Fibroblast of lung (primary cell): ENCODE measurements around the gene GABRB3. TPM values are rescaled to one million over a fixed set of nuclear protein-coding genes. Genes with fewer than 3 reads are reported as not detected.

Experiments used
- DNase-seq, 2 donors: peaks; one replicate each; pipeline versions ENCODE4 v3.0.0 to v3.0.0-alpha.2; 2010; ENCODE audit warnings: low read depth in 2 of 2
- H2AFZ ChIP-seq: 2 replicates; pipeline ENCODE4 v1.5.1; 2012; ENCODE audit warnings: low read length, control low read depth, inconsistent platforms
- H3K27ac ChIP-seq: 2 replicates; pipeline ENCODE4 v1.5.1; 2011; ENCODE audit warnings: low read length, control low read depth; ENCODE audit not compliant: insufficient read depth
- H3K27me3 ChIP-seq: 2 replicates; pipeline ENCODE4 v1.5.1; 2011; ENCODE audit warnings: mild to moderate bottlenecking, low read length; ENCODE audit not compliant: control insufficient read depth, insufficient read depth
- H3K36me3 ChIP-seq: 2 replicates; pipeline ENCODE4 v1.5.1; 2011; ENCODE audit warnings: low read length; ENCODE audit not compliant: control insufficient read depth, insufficient read depth
- H3K4me1 ChIP-seq: 2 replicates; pipeline ENCODE4 v1.5.1; 2011; ENCODE audit warnings: low read length; ENCODE audit not compliant: control insufficient read depth, insufficient read depth; ENCODE audit errors: extremely low read depth
- H3K4me2 ChIP-seq: 2 replicates; pipeline ENCODE4 v1.5.1; 2011; ENCODE audit warnings: low read length, control low read depth; ENCODE audit not compliant: insufficient read depth; ENCODE audit errors: extremely low read depth
- H3K4me3 ChIP-seq, 4 experiments: fragments of 200-600 bp in 1 of 4; sonication (generic) in 1 of 4; replicated peaks in 1 of 4; 2 replicates each; pipeline ENCODE4 v1.5.1; 2011 to 2016; ENCODE audit warnings: low read length in 4 of 4, low read depth in 3 of 4, mild to moderate bottlenecking in 3 of 4, control low read depth in 2 of 4, inconsistent platforms in 1 of 4, mixed read lengths in 1 of 4; ENCODE audit not compliant: insufficient read depth in 1 of 4; ENCODE audit errors: control extremely low read depth in 1 of 4
- H3K79me2 ChIP-seq: 2 replicates; pipeline ENCODE4 v1.5.1; 2012; ENCODE audit warnings: mild to moderate bottlenecking, low read length, inconsistent platforms; ENCODE audit not compliant: control insufficient read depth, insufficient read depth
- H3K9ac ChIP-seq: 2 replicates; pipeline ENCODE4 v1.5.1; 2011; ENCODE audit warnings: mild to moderate bottlenecking, low read length, control low read depth; ENCODE audit not compliant: insufficient read depth
- H3K9me3 ChIP-seq: 2 replicates; pipeline ENCODE4 v1.5.1; 2012; ENCODE audit warnings: low read depth, low read length; ENCODE audit not compliant: control insufficient read depth, insufficient read depth
- H4K20me1 ChIP-seq: 2 replicates; pipeline ENCODE4 v1.5.1; 2011; ENCODE audit warnings: low read length; ENCODE audit not compliant: control insufficient read depth, insufficient read depth; ENCODE audit errors: extremely low read depth
- CTCF ChIP-seq, 2 donors: IDR thresholded peaks in 1 of 2; conservative IDR thresholded peaks in 1 of 2; 1 replicate in 1 of 2; 2 replicates in 1 of 2; pipeline ENCODE4 v1.5.1; 2011 to 2012; ENCODE audit warnings: low read length in 2 of 2, control low read depth in 1 of 2, inconsistent platforms in 1 of 2, low read depth in 1 of 2, mild to moderate bottlenecking in 1 of 2
- EZH2 ChIP-seq: IDR thresholded peaks from 2 replicates; pipeline ENCODE4 v1.5.1; 2012; ENCODE audit warnings: low read length, control low read depth, mild to moderate bottlenecking; ENCODE audit errors: missing control alignments
- polyA plus RNA-seq, 2 donors: library from polyadenylated mRNA; depleted of rRNA in 1 of 2; stranded (reverse) in 1 of 2; unstranded in 1 of 2; fragments of >200 nt; gene quantifications; 2 replicates each; pipeline ENCODE4 v1.2.1, GENCODE V29; 2011 to 2012; ENCODE audit warnings: missing spikeins in 1 of 2
- total RNA-seq: library from RNA; depleted of rRNA; stranded (reverse); fragments of >200 nt; gene quantifications from 2 replicates; pipeline ENCODE4 v1.2.1, GENCODE V29; 2014

Gene GABRB3
- total and polyA plus RNA-seq, 2 donors (not counting 1 experiment from before 2014, with no cell fraction given) = 1.1 to 1.5 TPM

- no peaks in the 10 kb centered on the region for H3K4me1 ChIP-seq
- no peak overlapping the region for H3K9ac ChIP-seq
- H3K36me3 ChIP-seq = no peaks in the 10 kb centered on the region
- H3K4me2 ChIP-seq = no peak overlapping the region
- H3K27ac ChIP-seq = no peak overlapping the region
- H3K4me3 ChIP-seq = no peak overlapping the region
- H3K79me2 ChIP-seq = no peaks in the 10 kb centered on the region
- no peaks in the 10 kb centered on the region for H4K20me1 ChIP-seq
- H3K27me3 ChIP-seq = no peaks in the 10 kb centered on the region
- H3K9me3 ChIP-seq = no peaks in the 10 kb centered on the region
- no peak for DNase-seq
- H2AFZ ChIP-seq = no peak overlapping the region
- TF ChIP-seq CTCF (conservative IDR thresholded peaks at IDR 0.05 in 1 of 2, IDR thresholded peaks at IDR 0.05 in 1 of 2; ENCODE audit: low read depth in 1 of 2, low read length in 2 of 2) (no peak), EZH2 (no peak)
Measured at GRCh38 chr15:26682598-26683164, 90.2 kb downstream of the GABRB3 start.

DNA sequence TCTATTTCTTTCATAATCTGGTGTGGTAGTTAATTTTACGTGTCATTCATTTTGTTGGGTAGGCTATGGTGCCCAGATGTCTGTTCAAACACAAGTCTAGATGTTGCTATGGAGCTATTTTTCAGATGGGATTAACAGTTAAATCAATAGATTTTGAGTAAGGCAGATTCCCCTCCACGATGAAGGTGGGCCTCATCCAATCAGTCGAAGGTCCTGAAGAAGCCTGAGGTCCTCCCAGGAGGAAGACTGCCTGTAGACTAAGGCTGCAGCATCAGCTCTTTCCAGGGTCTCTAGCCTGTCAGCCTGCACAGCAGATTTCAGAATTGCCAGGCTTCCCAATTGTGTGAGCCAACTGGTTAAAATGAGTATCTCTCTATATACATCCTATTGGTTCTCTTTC lies 92.9 kb downstream of the GABRB3 start:
- no peak for TF ChIP-seq EZH2
- H3K4me2 ChIP-seq = no peak overlapping the region
- no peak overlapping the region for H3K27ac ChIP-seq
- no peak overlapping the region for H3K4me3 ChIP-seq
- DNase-seq = no peak
- H3K4me1 ChIP-seq = no peaks in the 10 kb centered on the region
- no peaks in the 10 kb centered on the region for H3K27me3 ChIP-seq
- H3K9me3 ChIP-seq = no peaks in the 10 kb centered on the region
- no peaks in the 10 kb centered on the region for H4K20me1 ChIP-seq
- H3K9ac ChIP-seq = no peak overlapping the region
- H3K36me3 ChIP-seq = no peaks in the 10 kb centered on the region
- no peak overlapping the region for H2AFZ ChIP-seq
- H3K79me2 ChIP-seq = no peaks in the 10 kb centered on the region

DNA sequence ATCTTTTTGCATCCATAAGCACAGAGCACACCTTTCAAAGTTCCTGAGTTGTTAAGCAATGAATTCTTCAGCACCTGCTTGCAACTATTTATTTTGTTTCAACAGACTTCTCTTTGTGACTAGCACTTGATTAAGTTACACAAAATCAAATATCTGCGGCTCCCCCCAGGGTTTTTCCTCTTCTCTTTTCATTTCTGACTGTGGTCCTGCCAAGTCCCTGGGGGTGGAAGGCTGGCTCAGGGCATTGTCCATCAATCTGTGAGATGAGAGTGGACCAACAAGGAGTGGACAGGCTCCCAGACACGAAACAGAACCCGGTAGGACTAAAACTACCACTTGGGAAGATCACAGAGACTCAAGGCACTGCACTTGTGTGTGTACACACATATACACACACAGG lies 96.8 kb downstream of the GABRB3 start:
- Histone ChIP-seq H4K20me1 (no peaks in the 10 kb centered on the region), H3K27ac (no peak overlapping the region), H2AFZ (no peak overlapping the region), H3K9me3 (no peaks in the 10 kb centered on the region), H3K4me1 (no peaks in the 10 kb centered on the region), H3K4me2 (no peak overlapping the region), H3K9ac (no peak overlapping the region), H3K79me2 (no peaks in the 10 kb centered on the region), H3K4me3 (no peak overlapping the region), H3K36me3 (no peaks in the 10 kb centered on the region), H3K27me3 (no peaks in the 10 kb centered on the region)
- no peak for TF ChIP-seq CTCF (conservative IDR thresholded peaks at IDR 0.05 in 1 of 2, IDR thresholded peaks at IDR 0.05 in 1 of 2; ENCODE audit: low read depth in 1 of 2, low read length in 2 of 2)
- TF ChIP-seq EZH2 = no peak
- no peak for DNase-seq
